HG03439 (cell line): Measurements from ENCODE around the gene HLA-DRA.

Source experiments
- ATAC-seq: cut with Tn5 transposase; IDR thresholded peaks from one replicate; pipeline ENCODE4 v1.9.1; 2021; ENCODE audit warnings: mild to moderate bottlenecking, moderate library complexity; ENCODE audit not compliant: unreplicated experiment

The HLA-DRA gene

GRCh38 chr6:32439602-32440214 is at the start of gene HLA-DRA:
Gene HLA-DRA, plus strand, starts transcription at chr6:32439887. Its CDS starts 64 bp downstream, at chr6:32439951.
- ATAC-seq, result peak; percentile 61

- ATAC-seq, result no peak
These were observed 48.2 kb upstream of the HLA-DRA start for GRCh38 chr6:32391505-32391904.

GRCh38 chr6:32393665-32394420 is 45.8 kb upstream of the HLA-DRA start:
- ATAC-seq, result no peak

GRCh38 chr6:32396028-32396427 is 43.7 kb upstream of the HLA-DRA start:
- no peak for ATAC-seq

GRCh38 chr6:32397252-32397920 is 42.3 kb upstream of the HLA-DRA start:
- peak; percentile 89 for ATAC-seq

- no peak for ATAC-seq
These were observed 38.3 kb upstream of the HLA-DRA start for GRCh38 chr6:32401284-32401963.

GRCh38 chr6:32402812-32403211 is 36.9 kb upstream of the HLA-DRA start:
- no peak for ATAC-seq

GRCh38 chr6:32405656-32406055 is 34.0 kb upstream of the HLA-DRA start:
- no peak for ATAC-seq

GRCh38 chr6:32406197-32406596 is 33.5 kb upstream of the HLA-DRA start:
- ATAC-seq, result no peak

- no peak for ATAC-seq
These were observed 32.8 kb upstream of the HLA-DRA start, which contains the start of gene BTNL2 for GRCh38 chr6:32406857-32407256. Gene BTNL2, minus strand, starts transcription at chr6:32407181. Its CDS starts 58 bp downstream, at chr6:32407123.

- ATAC-seq, result no peak
These were observed 28.8 kb upstream of the HLA-DRA start for GRCh38 chr6:32410906-32411305.

GRCh38 chr6:32411566-32412327 is 27.9 kb upstream of the HLA-DRA start:
- no peak for ATAC-seq

GRCh38 chr6:32413427-32414047 is 26.1 kb upstream of the HLA-DRA start:
- ATAC-seq, result no peak

GRCh38 chr6:32415521-32416019 is 24.1 kb upstream of the HLA-DRA start:
- no peak for ATAC-seq

GRCh38 chr6:32416036-32416435 is 23.7 kb upstream of the HLA-DRA start:
- ATAC-seq, result no peak

GRCh38 chr6:32424589-32425300 is 14.9 kb upstream of the HLA-DRA start:
- no peak for ATAC-seq

GRCh38 chr6:32426338-32426737 is 13.3 kb upstream of the HLA-DRA start:
- no peak for ATAC-seq

- no peak for ATAC-seq
These were observed 12.5 kb upstream of the HLA-DRA start for GRCh38 chr6:32427218-32427617.

- no peak for ATAC-seq
These were observed 11.7 kb upstream of the HLA-DRA start for GRCh38 chr6:32427934-32428474.
